Measurements from ENCODE around the gene ARRB1. TPM values are rescaled to one million over a fixed set of nuclear protein-coding genes. Genes with fewer than 3 reads are reported as not detected.

The ARRB1 gene
- polyA plus RNA-seq, 1 of the 3 experiments (the other 2 are of a cell fraction) = 7.0 TPM

GRCh38 chr11:75268626-75269366, 82.7 kb downstream of the ARRB1 start:
- Histone ChIP-seq H2AFZ (ENCODE audit: low read depth) (no peak overlapping the region), H3K9ac (no peak overlapping the region), H3F3A (replicated peaks; ENCODE audit: insufficient read depth) (peaks cover 3% of the 10 kb centered on the region), H3K27ac (ENCODE audit: low read depth in 2 of 2, low read length in 1 of 2) (no peak overlapping the region), H4K20me1 (ENCODE audit: insufficient read depth) (no peaks in the 10 kb centered on the region), H3K79me2 (ENCODE audit: insufficient read depth) (no peaks in the 10 kb centered on the region), H3K9me3 (no peaks in the 10 kb centered on the region), H3K36me3 (replicated peaks in 1 of 2; ENCODE audit: control insufficient read depth in 1 of 2, insufficient read depth in 2 of 2, low read length in 1 of 2) (no peaks in the 10 kb centered on the region), H3K4me2 (no peak overlapping the region), H3K27me3 (ENCODE audit: insufficient read depth) (no peaks in the 10 kb centered on the region), H3K4me1 (ENCODE audit: control insufficient read depth in 1 of 2, insufficient read depth in 2 of 2, low read depth in 1 of 2, low read length in 1 of 2) (peaks cover 0 to 12% of the 10 kb centered on the region in 2 experiments; a peak in 1 of 4 replicates), H3K9me2 (no peaks in the 10 kb centered on the region), H3K4me3 (ENCODE audit: low read depth in 2 of 2, low read length in 1 of 2) (no peak overlapping the region)
- POLR2A ChIA-PET = no interaction called here
- no peak for TF ChIP-seq EZH2phosphoT487 (IDR thresholded peaks at IDR 0.05; ENCODE audit: borderline replicate concordance, low read depth)
- TF ChIP-seq EP300 (IDR thresholded peaks at IDR 0.05; ENCODE audit: borderline replicate concordance in 1 of 2, low read depth in 1 of 2, low read length in 1 of 2) = no peak
- no peak for TF ChIP-seq RXRA (IDR thresholded peaks at IDR 0.05; ENCODE audit: borderline replicate concordance, low read depth)
- no peak for TF ChIP-seq FOSL2 (IDR thresholded peaks at IDR 0.05; ENCODE audit: borderline replicate concordance, low read depth)
- TF ChIP-seq YY1 (IDR thresholded peaks at IDR 0.05; ENCODE audit: low read depth) = no peak
- TF ChIP-seq SMC3 (IDR thresholded peaks at IDR 0.05; ENCODE audit: low read depth, low read length) = no peak
- TF ChIP-seq GATA2 (CRISPR knock-in tag; IDR thresholded peaks at IDR 0.05) = no peak
- no peak for TF ChIP-seq USF2 (IDR thresholded peaks at IDR 0.05; ENCODE audit: borderline replicate concordance, low read depth, low read length)
- TF ChIP-seq RFX5 (IDR thresholded peaks at IDR 0.05; ENCODE audit: low read length) = no peak
- no peak for TF ChIP-seq PBX3 (IDR thresholded peaks at IDR 0.05)
- TF ChIP-seq ELF1 (IDR thresholded peaks at IDR 0.05) = no peak
- TF ChIP-seq IRF3 (IDR thresholded peaks at IDR 0.05; ENCODE audit: low read depth, low read length) = no peak
- TF ChIP-seq NRF1 (IDR thresholded peaks at IDR 0.05; ENCODE audit: low read depth, low read length) = no peak
- no peak for TF ChIP-seq TAF1 (IDR thresholded peaks at IDR 0.05; ENCODE audit: borderline replicate concordance, low read depth, low read length)
- TF ChIP-seq FOXJ3 (CRISPR knock-in tag; IDR thresholded peaks at IDR 0.05) = no peak
- TF ChIP-seq GABPA (IDR thresholded peaks at IDR 0.05; ENCODE audit: low read depth) = no peak
- TF ChIP-seq RAD21 (IDR thresholded peaks at IDR 0.05; ENCODE audit: low read length) = no peak
- no peak for TF ChIP-seq SIN3A (IDR thresholded peaks at IDR 0.05; ENCODE audit: borderline replicate concordance, low read depth, low read length)
- no peak for TF ChIP-seq CHD2 (IDR thresholded peaks at IDR 0.05; ENCODE audit: low read length, partially characterized antibody)
- no peak for TF ChIP-seq MXI1 (IDR thresholded peaks at IDR 0.05; ENCODE audit: low read depth, low read length)
- DNase-seq = no peak
- whole genome bisulfite sequencing (ENCODE audit: low lambda C conversion rate) = 84% methylated on average over 10 of the region's 25 CpGs
- CTCF ChIA-PET = interaction anchor here (1.9 to 27.4 kb wide), 4 partner anchors 11 to 127 kb away, joined by 9 to 701 read pairs (median 32); no protein-coding TSS in a partner anchor

Measured in SK-N-SH (cell line).